Measurements from ENCODE around the gene GALNS.

The GALNS gene

GRCh38 chr16:88785106-88785924 lies 71.4 kb downstream of the GALNS start, which contains the start of gene PIEZO1:
Gene PIEZO1 (minus strand): TSS chr16:88785220. CDS start chr16:88784964, 256 bp downstream.
- H3K4me1 ChIP-seq (ENCODE audit: insufficient read depth, low read length): peaks cover 15% of the 10 kb centered on the region; the same call in 1 of the 2 replicates
- no peaks in the 10 kb centered on the region for H3K9me3 ChIP-seq (ENCODE audit: control insufficient read depth, insufficient read depth, low read length)
- peak within 1 kb of the TSS; percentile 70 for H3K9ac ChIP-seq (ENCODE audit: low read depth, low read length)
- H3K36me3 ChIP-seq (ENCODE audit: insufficient read depth, low read length): no peaks in the 10 kb centered on the region

DNA sequence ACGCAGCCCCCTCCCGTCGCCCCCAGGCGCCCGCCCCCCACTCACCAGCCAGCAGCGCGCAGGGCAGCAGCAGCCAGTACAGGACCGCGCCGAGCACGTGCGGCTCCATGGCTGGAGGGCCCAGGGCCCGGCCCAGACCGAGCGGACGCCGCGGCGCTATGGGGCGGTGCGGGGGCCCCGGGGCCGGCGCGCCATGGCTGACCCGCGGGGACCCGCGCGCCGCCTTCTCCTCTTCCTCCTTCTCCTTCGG lies 72.0 kb downstream of the GALNS start:
- Histone ChIP-seq H3K4me1 (ENCODE audit: insufficient read depth, low read length) (peaks cover 13% of the 10 kb centered on the region; the same call in 1 of the 2 replicates), H3K36me3 (ENCODE audit: insufficient read depth, low read length) (no peaks in the 10 kb centered on the region), H3K9me3 (ENCODE audit: control insufficient read depth, insufficient read depth, low read length) (no peaks in the 10 kb centered on the region), H3K9ac (ENCODE audit: low read depth, low read length) (peak overlapping the region; percentile 70)

GRCh38 chr16:88784074-88784855 lies 72.5 kb downstream of the GALNS start:
- peaks cover 13% of the 10 kb centered on the region; the same call in 1 of the 2 replicates for H3K4me1 ChIP-seq (ENCODE audit: insufficient read depth, low read length)
- H3K9ac ChIP-seq (ENCODE audit: low read depth, low read length): peak overlapping the region; percentile 70
- no peaks in the 10 kb centered on the region for H3K36me3 ChIP-seq (ENCODE audit: insufficient read depth, low read length)
- no peaks in the 10 kb centered on the region for H3K9me3 ChIP-seq (ENCODE audit: control insufficient read depth, insufficient read depth, low read length)

DNA sequence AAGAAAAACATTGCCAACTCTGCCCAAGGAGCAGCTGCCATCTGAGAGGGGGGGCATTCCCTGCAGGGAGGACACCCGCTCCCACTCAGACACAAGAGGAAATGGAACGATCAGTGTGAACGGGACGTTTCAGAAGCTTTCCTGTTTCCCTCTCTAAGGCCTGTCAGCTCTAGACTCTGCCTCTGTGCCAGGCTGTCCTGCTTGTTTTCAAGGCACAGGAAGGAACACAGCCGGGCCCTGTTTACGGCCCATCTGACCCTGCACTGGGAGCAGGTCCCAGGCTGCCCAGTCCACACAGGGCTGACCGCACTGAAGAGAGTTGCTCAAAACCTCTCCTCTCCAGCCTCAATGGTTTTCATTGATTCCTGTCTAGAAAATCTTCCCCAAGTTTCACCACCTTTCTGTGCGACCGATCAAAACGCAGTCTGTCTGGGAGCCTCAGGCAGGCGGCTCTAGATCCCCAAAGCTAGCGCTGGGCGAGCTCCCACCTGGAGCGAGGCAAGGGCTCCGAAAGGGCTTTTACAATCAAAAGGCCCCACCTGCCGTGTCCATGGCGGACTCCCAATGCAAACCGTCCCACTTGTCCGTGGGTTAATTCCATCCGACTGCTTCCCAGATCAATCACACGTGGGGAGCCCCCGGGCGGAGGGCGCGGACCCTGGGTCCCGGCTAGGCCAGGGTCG lies 73.2 kb downstream of the GALNS start:
- Histone ChIP-seq H3K4me1 (ENCODE audit: insufficient read depth, low read length) (peaks cover 13% of the 10 kb centered on the region; the same call in 1 of the 2 replicates), H3K36me3 (ENCODE audit: insufficient read depth, low read length) (no peaks in the 10 kb centered on the region), H3K9me3 (ENCODE audit: control insufficient read depth, insufficient read depth, low read length) (no peaks in the 10 kb centered on the region), H3K9ac (ENCODE audit: low read depth, low read length) (peak overlapping the region; percentile 70)

DNA sequence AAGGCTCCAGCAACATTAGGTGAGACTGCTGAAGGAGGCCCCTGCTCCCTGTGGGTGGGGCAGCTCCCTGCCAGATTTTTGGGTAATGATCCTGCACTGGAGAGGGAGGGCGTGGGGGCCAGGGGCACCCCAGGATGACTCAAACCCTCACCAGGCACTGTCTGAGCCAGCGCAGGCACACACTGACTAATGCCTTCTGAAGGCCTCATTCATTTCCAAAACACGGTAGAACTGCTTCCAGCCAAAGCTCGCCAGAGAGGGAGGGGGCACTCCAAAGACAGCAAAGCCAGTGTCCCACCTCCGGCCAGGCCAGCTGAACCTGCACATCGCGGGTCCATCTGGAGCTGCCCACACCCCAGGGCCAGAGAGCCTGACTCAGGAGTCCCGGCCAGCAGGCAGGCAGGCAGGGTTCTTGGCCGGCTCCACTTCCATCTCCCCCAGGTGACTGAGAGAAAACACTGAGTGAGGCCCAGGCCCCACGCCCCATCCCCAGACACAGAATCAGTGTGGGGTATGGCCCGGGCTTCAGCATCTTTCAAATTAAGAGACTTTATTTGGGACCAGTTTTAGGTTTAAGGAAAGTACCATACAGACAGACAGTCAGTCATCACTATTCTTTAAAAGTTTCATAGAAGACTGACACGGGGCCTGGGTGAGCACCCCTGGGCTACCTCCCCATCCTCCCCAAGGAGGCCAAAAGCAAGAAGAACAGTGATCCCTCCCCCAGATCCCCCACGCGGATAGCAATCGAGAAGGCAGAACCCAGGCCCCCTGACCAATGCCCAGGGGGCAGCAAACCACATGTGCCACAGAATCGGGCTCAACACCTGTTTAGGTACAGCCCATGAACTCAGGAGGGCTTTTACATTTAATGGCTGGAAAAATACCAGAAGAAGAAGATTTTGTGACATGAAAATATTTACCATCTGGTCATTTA lies 74.0 kb downstream of the GALNS start:
- Histone ChIP-seq H3K4me1 (ENCODE audit: insufficient read depth, low read length) (peaks cover 13% of the 10 kb centered on the region; the same call in 1 of the 2 replicates), H3K36me3 (ENCODE audit: insufficient read depth, low read length) (no peaks in the 10 kb centered on the region), H3K9ac (ENCODE audit: low read depth, low read length) (no peak overlapping the region), H3K9me3 (ENCODE audit: control insufficient read depth, insufficient read depth, low read length) (no peaks in the 10 kb centered on the region)

GRCh38 chr16:88781140-88782077 lies 75.3 kb downstream of the GALNS start:
- H3K36me3 ChIP-seq (ENCODE audit: insufficient read depth, low read length): no peaks in the 10 kb centered on the region
- H3K4me1 ChIP-seq (ENCODE audit: insufficient read depth, low read length): peaks cover 13% of the 10 kb centered on the region; the same call in 1 of the 2 replicates
- H3K9me3 ChIP-seq (ENCODE audit: control insufficient read depth, insufficient read depth, low read length): no peaks in the 10 kb centered on the region
- H3K9ac ChIP-seq (ENCODE audit: low read depth, low read length): no peak overlapping the region

GRCh38 chr16:88780142-88781062 lies 76.3 kb downstream of the GALNS start:
- no peak overlapping the region for H3K9ac ChIP-seq (ENCODE audit: low read depth, low read length)
- no peaks in the 10 kb centered on the region for H3K36me3 ChIP-seq (ENCODE audit: insufficient read depth, low read length)
- peaks cover 13% of the 10 kb centered on the region; the same call in 1 of the 2 replicates for H3K4me1 ChIP-seq (ENCODE audit: insufficient read depth, low read length)
- H3K9me3 ChIP-seq (ENCODE audit: control insufficient read depth, insufficient read depth, low read length): no peaks in the 10 kb centered on the region

- no peak overlapping the region for H3K9ac ChIP-seq (ENCODE audit: low read depth, low read length)
Observed at GRCh38 chr16:88779406-88780141, 77.2 kb downstream of the GALNS start.

DNA sequence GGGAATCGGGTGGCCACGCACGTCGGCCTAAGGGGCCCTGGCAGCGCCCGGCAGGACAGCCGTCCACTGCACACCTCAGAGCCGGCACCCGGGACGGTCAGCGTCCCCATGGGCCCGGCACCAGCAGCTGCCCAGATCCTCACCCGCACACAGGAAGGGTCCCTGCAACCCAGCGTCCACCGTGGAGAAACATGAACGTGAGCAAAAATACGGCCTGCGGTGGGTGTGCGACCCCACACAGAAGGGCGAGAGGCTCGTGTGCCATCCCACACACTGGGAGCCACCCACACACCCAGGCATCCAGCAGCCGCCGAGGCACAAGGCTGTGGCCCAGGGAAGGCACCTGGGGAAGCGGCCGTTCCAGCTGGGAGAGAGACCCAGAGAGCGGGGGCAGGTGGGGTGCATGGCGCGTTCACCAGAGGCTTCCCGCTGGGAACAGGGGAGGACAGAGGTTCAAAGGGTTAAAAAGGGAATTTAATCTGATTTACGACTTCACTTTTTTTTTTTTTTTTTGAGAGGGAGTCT lies 78.1 kb downstream of the GALNS start:
- no peak overlapping the region for H3K9ac ChIP-seq (ENCODE audit: low read depth, low read length)
- H3K36me3 ChIP-seq (ENCODE audit: insufficient read depth, low read length): no peaks in the 10 kb centered on the region
- peaks cover 16% of the 10 kb centered on the region; the same call in 1 of the 2 replicates for H3K4me1 ChIP-seq (ENCODE audit: insufficient read depth, low read length)
- H3K9me3 ChIP-seq (ENCODE audit: control insufficient read depth, insufficient read depth, low read length): no peaks in the 10 kb centered on the region

More at GRCh38 chr16:88779406-88780141, 77.2 kb downstream of the GALNS start:
- no peaks in the 10 kb centered on the region for H3K36me3 ChIP-seq (ENCODE audit: insufficient read depth, low read length)
- no peaks in the 10 kb centered on the region for H3K9me3 ChIP-seq (ENCODE audit: control insufficient read depth, insufficient read depth, low read length)
- peaks cover 13% of the 10 kb centered on the region; the same call in 1 of the 2 replicates for H3K4me1 ChIP-seq (ENCODE audit: insufficient read depth, low read length)

GRCh38 chr16:88778271-88778525 lies 78.5 kb downstream of the GALNS start:
- Histone ChIP-seq H3K9me3 (ENCODE audit: control insufficient read depth, insufficient read depth, low read length) (no peaks in the 10 kb centered on the region), H3K36me3 (ENCODE audit: insufficient read depth, low read length) (no peaks in the 10 kb centered on the region), H3K9ac (ENCODE audit: low read depth, low read length) (no peak overlapping the region), H3K4me1 (ENCODE audit: insufficient read depth, low read length) (peaks cover 19% of the 10 kb centered on the region; the same call in 1 of the 2 replicates)

DNA sequence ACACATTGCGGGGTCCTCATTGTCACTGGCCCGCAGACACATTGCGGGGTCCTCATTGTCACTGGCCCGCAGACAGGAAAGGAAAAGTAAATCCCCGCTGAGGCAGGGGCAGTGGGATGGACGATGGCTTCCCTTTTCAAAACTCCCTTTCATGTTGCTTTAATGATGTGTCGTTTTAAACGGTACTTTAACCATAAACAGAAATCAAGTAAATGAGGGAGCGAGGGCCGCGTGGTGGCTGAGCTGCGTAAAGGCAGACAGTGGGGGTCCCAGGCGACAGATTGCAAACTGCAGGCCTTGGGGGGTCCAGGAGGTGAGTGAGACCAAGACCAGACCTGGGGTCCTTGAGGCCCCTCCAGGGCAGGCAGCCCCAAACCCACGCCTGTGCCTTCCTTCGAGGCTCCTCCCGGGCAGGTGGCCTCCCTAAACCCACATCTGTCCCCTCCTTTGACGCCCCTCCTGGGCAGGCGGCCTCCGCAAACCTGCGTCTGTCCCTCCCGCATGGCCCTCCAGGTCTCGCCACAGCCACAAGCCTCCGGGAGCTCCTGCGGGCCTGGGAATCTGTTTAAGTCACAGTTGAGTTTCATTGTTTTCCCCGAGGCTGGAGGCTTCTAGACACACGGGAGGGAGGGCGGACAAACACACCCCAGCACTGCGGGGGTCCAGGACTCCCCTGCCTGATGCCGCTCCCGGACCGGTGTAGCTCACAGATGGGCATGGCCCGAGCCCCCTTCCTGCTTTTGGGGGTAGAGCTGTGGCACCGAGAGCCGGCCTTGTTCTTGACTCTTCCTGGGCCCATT lies 79.1 kb downstream of the GALNS start:
- no peaks in the 10 kb centered on the region for H3K36me3 ChIP-seq (ENCODE audit: insufficient read depth, low read length)
- no peak overlapping the region for H3K9ac ChIP-seq (ENCODE audit: low read depth, low read length)
- no peaks in the 10 kb centered on the region for H3K9me3 ChIP-seq (ENCODE audit: control insufficient read depth, insufficient read depth, low read length)
- peaks cover 19% of the 10 kb centered on the region; the same call in 1 of the 2 replicates for H3K4me1 ChIP-seq (ENCODE audit: insufficient read depth, low read length)

All from ES-I3 (cell line).